DND-41 (cell line): ENCODE measurements around the gene NAA60.
A peak's percentile ranks its signal among the peaks of the same experiment; 100 is the strongest.

Experiments
- ATAC-seq: fragments of 200-7000 bp; cut with Tn5 transposase; 3 replicates; pipeline ENCODE4 v1.9.1; 2021; ENCODE audit warnings: low read depth; ENCODE audit not compliant: insufficient read depth
- DNase-seq: peaks from one replicate; pipeline ENCODE4 v3.0.0-alpha.2; 2020
- H2AFZ ChIP-seq: 2 replicates; pipeline ENCODE4 v1.6.0; 2012; ENCODE audit warnings: low read depth, low read length
- H3K27ac ChIP-seq: 2 replicates; pipeline ENCODE4 v1.5.1; 2012; ENCODE audit warnings: low read length, inconsistent platforms
- H3K27me3 ChIP-seq: fragments of 200-600 bp; sonication (generic); 2 replicates; pipeline ENCODE4 v1.6.0; 2012; ENCODE audit warnings: low read length, mild to moderate bottlenecking, inconsistent platforms; ENCODE audit not compliant: insufficient read depth, poor library complexity
- H3K36me3 ChIP-seq: 2 replicates; pipeline ENCODE4 v1.5.1; 2012; ENCODE audit warnings: low read length, inconsistent platforms; ENCODE audit not compliant: insufficient read depth
- H3K4me1 ChIP-seq: 2 replicates; pipeline ENCODE4 v1.5.1; 2012; ENCODE audit warnings: mild to moderate bottlenecking, low read length; ENCODE audit not compliant: insufficient read depth
- H3K4me2 ChIP-seq: 2 replicates; pipeline ENCODE4 v1.6.0; 2012; ENCODE audit warnings: mild to moderate bottlenecking, moderate library complexity, low read length, inconsistent platforms; ENCODE audit not compliant: insufficient read depth
- H3K4me3 ChIP-seq, 2 experiments: fragments of 200-600 bp in 1 of 2; shearing (Covaris generic) in 1 of 2; 2 replicates each; pipeline ENCODE4 v1.5.1; 2012 to 2016; ENCODE audit warnings: inconsistent platforms in 2 of 2, low read length in 2 of 2, mild to moderate bottlenecking in 2 of 2, low read depth in 1 of 2, moderate library complexity in 1 of 2
- H3K79me2 ChIP-seq: 2 replicates; pipeline ENCODE4 v1.6.0; 2012; ENCODE audit warnings: low read length, inconsistent platforms; ENCODE audit not compliant: insufficient read depth
- H3K9ac ChIP-seq: 2 replicates; pipeline ENCODE4 v1.6.0; 2012; ENCODE audit warnings: low read depth, mild to moderate bottlenecking, inconsistent platforms, low read length, moderate library complexity
- H3K9me3 ChIP-seq: 2 replicates; pipeline ENCODE4 v1.5.1; 2012; ENCODE audit warnings: low read length, moderate library complexity, mild to moderate bottlenecking, inconsistent platforms; ENCODE audit not compliant: insufficient read depth, severe bottlenecking
- H4K20me1 ChIP-seq: 2 replicates; pipeline ENCODE4 v1.6.0; 2012; ENCODE audit warnings: low read length; ENCODE audit not compliant: insufficient read depth
- CTCF ChIP-seq: IDR thresholded peaks from 2 replicates; pipeline ENCODE4 v1.5.1; 2012; ENCODE audit warnings: borderline replicate concordance, low read length, moderate library complexity, mild to moderate bottlenecking; ENCODE audit not compliant: poor library complexity, severe bottlenecking; ENCODE audit errors: extremely low read depth
- EZH2 ChIP-seq: IDR thresholded peaks from 3 replicates; pipeline ENCODE4 v1.6.1; 2012; ENCODE audit warnings: borderline replicate concordance, low read depth, mild to moderate bottlenecking, moderate library complexity, low read length, inconsistent platforms; ENCODE audit not compliant: severe bottlenecking

Gene NAA60

GRCh38 chr16:3468501-3468900 lies 25.0 kb downstream of the NAA60 start:
- Histone ChIP-seq H4K20me1 (peaks cover 79% of the 10 kb centered on the region), H3K9ac (no peak overlapping the region), H2AFZ (no peak overlapping the region), H3K4me2 (no peak overlapping the region), H3K9me3 (no peaks in the 10 kb centered on the region), H3K79me2 (peaks cover 100% of the 10 kb centered on the region), H3K4me3 (no peak overlapping the region), H3K36me3 (peaks cover 28% of the 10 kb centered on the region), H3K27me3 (no peaks in the 10 kb centered on the region), H3K27ac (0 out of 2 replicates have a peak overlapping the region, but pooled peaks have one; percentile 20), H3K4me1 (peaks cover 26% of the 10 kb centered on the region; the same call in 1 of the 2 replicates)
- DNase-seq = no peak
- ATAC-seq = no peak
- no peak for TF ChIP-seq CTCF
- TF ChIP-seq EZH2 = no peak

GRCh38 chr16:3469736-3470135 lies 26.3 kb downstream of the NAA60 start:
- Histone ChIP-seq H3K9ac (no peak overlapping the region), H3K4me2 (no peak overlapping the region), H4K20me1 (peaks cover 81% of the 10 kb centered on the region), H3K79me2 (peaks cover 100% of the 10 kb centered on the region), H2AFZ (no peak overlapping the region), H3K36me3 (peaks cover 33% of the 10 kb centered on the region), H3K9me3 (no peaks in the 10 kb centered on the region), H3K27me3 (no peaks in the 10 kb centered on the region), H3K4me1 (peaks cover 19% of the 10 kb centered on the region; the same call in 1 of the 2 replicates), H3K27ac (no peak overlapping the region), H3K4me3 (no peak overlapping the region)
- DNase-seq (no peak), ATAC-seq (no peak)
- no peak for TF ChIP-seq EZH2
- no peak for TF ChIP-seq CTCF

- Histone ChIP-seq H2AFZ (no peak overlapping the region), H3K9ac (no peak overlapping the region), H3K4me2 (no peak overlapping the region), H3K4me3 (no peak overlapping the region), H3K27ac (no peak overlapping the region), H3K36me3 (peaks cover 30% of the 10 kb centered on the region), H3K4me1 (peaks cover 16% of the 10 kb centered on the region; the same call in 1 of the 2 replicates), H4K20me1 (peaks cover 80% of the 10 kb centered on the region), H3K79me2 (peaks cover 100% of the 10 kb centered on the region), H3K9me3 (no peaks in the 10 kb centered on the region), H3K27me3 (no peaks in the 10 kb centered on the region)
- DNase-seq = no peak
- no peak for TF ChIP-seq EZH2
- TF ChIP-seq CTCF = no peak
- no peak for ATAC-seq
Measured at GRCh38 chr16:3470723-3471122, 27.2 kb downstream of the NAA60 start.
